Hematopoietic multipotent progenitor cell treated with erythropoietin and hydrocortisone succinate and interleukin-3 and kit ligand, for 17 days (in vitro differentiated cells): ENCODE measurements around the gene NKD1.

ENCODE experiments used
- DNase-seq: peaks from one replicate; pipeline ENCODE4 v3.0.0-alpha.2; 2015; ENCODE audit warnings: low spot score

The NKD1 gene

GRCh38 chr16:50652836-50653425 is 104.7 kb downstream of the NKD1 start:
- DNase-seq = no peak

GRCh38 chr16:50653633-50654519 is 105.7 kb downstream of the NKD1 start:
- no peak for DNase-seq

- no peak for DNase-seq
Measured at GRCh38 chr16:50655558-50656055, 107.4 kb downstream of the NKD1 start.

GRCh38 chr16:50657241-50657640 is 109.0 kb downstream of the NKD1 start:
- no peak for DNase-seq

DNA sequence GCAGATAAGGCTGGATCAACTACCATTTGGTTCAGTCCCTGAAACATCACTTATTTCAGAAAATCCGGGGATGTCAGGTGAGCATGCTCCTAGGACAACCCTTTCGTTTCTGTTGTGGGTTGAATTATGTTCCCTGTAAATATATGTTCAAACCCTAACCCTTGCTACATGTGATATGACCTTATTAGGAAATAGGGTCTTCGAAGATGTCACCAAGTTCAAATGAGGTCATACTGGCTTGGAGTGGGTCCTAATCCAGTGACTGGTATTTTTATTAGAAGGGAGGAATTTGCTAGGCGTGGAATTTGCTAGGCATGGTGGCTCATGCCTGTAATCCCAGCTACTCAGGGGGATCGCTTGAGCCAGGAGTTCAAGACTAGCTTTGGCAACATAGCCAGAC is 111.6 kb downstream of the NKD1 start:
- DNase-seq = no peak

DNA sequence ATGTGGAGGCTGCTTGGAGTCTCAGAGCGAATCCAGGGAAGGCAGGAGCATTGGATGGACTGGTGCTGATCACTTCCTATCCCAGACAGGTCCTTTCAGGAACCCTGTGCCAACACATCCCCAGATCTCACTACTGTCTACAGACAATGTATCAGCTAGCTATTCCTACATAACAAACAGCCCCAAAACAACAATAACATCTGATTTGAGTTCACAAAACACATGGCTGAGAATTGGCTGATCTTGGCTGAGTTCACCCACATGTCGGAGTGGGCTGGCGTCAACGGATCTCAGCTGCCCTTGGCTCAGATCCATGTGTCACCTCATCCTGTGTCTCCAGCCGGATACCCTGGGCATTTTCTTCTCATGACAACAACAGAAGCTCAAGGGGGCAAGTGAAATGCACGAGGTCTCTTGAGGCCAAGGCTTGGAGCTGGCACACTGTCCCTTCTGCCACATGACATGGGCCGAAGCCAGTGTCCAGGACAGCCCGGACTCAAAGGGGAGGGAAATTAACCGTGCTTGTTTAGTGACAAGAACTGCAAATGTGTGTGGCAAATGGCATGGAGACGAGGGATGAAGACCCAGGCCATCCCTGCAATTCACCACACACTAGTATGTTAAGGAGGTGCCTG is 114.2 kb downstream of the NKD1 start:
- no peak for DNase-seq

GRCh38 chr16:50664270-50664669 is 116.1 kb downstream of the NKD1 start:
- DNase-seq = no peak

- peak; percentile 75 for DNase-seq
Measured at GRCh38 chr16:50665128-50665878, 117.1 kb downstream of the NKD1 start.

GRCh38 chr16:50666658-50667496 is 118.7 kb downstream of the NKD1 start:
- no peak for DNase-seq

GRCh38 chr16:50667497-50668367 is 119.5 kb downstream of the NKD1 start:
- DNase-seq = no peak

DNA sequence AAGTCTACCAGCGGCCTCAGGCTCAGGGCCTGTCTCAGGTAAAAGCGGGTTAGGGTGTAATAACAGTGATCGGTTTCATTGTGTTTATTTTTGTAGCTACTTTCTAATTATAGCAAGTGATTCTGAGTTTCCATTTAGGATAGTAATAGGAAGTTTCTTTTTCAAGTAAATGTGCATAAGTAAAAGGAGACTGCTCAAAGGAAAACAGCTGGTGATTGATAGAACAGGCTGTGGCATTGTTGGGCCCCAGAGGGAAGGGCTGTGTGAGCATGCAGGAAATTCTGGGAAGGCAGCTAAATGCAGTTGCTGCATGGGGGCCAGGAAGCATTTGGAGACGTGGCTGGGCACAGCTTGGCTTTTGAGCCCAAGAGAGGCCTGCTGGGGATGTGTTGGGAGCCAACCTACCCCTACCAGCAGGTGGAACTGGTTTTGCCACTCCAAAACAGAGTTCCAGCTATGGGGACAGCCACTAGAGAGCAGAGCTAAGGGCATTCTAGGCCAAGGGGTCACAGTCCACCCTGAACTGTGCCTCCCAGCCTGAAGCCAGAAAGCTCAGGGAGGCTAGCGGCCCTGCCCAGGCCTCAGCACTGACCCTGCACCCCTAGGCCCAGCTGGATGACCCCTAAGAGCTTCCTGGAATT is 120.3 kb downstream of the NKD1 start:
- DNase-seq = no peak

DNA sequence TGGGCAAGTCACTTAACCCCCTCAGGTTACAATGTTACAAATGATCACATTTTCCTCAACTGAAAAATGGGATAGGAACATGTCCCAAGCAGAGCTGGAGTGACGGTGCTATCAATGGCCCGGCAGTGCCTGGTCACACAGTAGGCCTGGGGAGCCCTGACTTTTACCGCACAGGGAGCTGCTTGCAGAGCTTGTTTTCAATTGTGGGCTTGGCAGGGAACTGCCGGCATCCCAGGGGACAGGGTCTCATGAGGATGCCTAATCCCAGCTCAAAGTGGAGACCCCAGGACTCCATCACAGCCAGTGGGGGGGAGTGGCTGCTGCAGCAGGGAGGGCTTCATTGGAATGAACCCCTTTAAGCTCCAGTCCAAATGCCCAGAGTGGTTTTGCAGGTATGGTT is 121.5 kb downstream of the NKD1 start:
- no peak for DNase-seq

- DNase-seq = no peak
Measured at GRCh38 chr16:50670476-50670875, 122.3 kb downstream of the NKD1 start.

DNA sequence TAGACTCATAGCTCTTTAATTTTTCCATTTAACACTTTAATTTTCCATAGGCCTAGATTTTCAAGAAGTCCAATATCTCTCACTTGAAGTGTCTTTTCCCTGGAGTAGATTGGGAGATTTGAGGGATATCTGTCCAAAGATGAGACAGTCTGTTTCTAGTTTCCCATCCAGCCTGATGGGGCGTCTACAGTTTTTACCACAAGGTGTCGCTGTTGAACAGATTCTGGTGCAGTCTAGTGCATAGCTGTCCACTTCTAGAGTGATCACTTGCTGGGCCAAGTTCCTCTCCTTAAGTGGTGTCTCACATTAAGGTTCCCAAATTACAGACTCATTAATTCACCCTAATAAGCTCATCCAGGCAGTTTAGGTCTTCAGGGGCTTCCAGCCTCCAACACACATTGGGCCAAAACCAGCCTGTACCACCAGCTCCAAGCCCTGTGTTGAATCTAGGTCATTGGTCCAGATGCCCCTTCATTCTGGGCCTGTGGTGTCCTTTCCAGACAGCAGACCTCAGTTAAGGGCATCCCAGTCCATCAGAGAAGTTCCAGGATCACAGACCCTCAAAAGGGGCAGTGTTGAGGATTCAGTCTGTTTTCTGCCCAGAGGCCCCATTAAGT is 123.6 kb downstream of the NKD1 start:
- peak; percentile 50 for DNase-seq

DNA sequence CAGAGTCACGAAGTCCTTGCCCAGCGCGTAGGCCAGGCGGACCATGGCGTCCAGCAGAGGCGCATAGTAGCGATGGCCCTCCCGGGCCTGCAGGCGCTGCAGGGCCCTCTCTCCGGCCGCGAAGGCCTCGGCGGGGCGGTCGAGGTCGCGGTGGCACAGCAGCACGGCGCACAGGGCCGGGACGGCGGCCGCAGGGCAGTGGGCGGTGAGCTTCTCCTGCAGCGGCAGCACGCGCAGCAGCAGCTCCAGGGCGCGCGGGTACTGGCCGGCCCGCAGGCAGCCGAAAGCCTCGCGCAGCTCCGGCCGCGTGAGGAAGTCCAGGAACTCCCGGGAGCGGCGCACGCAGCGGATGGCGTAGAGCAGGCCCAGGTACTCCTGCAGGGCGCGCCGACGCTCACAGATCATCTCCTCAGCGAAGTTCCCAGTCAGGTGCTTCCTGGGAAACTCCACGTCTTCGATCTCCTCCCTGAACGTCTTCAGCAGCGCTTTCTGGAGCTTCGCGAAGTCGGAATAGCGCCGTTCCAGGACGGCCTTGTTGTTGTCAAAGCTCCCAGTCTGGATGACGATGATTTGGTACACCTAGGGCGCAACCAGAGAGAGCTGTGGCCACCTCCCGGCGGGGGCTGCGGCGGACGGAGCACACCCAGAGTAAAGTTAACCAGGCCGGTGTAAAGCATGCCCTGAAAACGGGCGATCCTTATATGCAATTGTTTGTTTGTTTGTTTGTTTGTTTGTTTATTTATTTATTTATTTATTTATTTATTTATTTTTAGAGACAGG is 125.5 kb downstream of the NKD1 start:
- DNase-seq = no peak

- no peak for DNase-seq
Measured at GRCh38 chr16:50674831-50675230, 126.6 kb downstream of the NKD1 start.

DNA sequence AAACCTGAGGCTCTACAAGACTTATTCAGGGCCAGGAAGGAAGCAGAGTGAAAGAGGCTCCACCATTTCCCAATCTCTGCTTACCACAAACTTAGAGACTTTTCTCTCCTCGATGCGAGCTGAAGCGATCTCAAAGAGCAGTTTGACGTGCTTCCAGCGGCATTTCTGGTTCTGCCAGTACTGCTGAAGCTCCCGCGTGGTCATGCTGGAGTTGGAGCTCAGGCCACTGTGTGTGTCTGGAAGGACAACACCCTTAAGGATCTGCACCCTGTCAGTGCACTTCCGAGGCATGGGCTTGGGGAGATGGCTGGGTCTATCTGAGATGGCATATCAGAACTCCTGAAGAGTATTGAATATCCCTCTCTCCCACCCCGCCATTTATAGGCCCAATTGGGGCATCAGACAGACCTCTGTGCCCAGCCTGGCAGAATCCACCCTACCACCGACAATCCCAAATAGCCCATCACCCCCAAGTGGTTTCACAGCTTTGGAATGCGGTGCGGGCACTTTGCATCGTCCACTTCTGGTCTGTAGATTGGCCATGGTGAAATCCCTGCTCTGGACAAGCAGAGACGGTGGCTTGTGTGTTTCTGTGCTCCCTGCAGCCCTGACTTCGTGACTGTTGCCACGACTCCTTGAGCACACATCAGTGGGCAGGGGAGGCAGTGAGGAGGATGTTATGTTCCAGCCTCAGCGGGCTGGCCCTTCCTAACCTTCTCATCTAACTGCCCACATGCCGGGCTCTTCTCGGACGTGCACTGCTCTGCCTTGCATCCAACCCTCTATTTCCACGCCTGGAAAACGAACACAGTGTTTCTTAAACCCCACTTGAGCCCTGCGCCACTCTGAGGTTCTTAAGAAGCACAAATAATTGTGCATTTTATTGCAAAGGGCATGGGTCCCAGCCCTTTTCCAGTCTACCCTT is 127.8 kb downstream of the NKD1 start:
- no peak for DNase-seq
